Neural cell (in vitro differentiated cells): Measurements from ENCODE around the gene FLRT2. TPM values are rescaled to one million over a fixed set of nuclear protein-coding genes. Genes with fewer than 3 reads are reported as not detected.

Source experiments
- H2AFZ ChIP-seq: fragments of 200-600, 300-800 bp; sonication (generic), shearing (Covaris generic); 2 replicates; pipeline ENCODE4 v1.6.0; 2014; ENCODE audit warnings: low read depth, mild to moderate bottlenecking, antibody characterized with exemption, low read length, moderate library complexity
- H3F3A ChIP-seq: fragments of 200-600 bp; shearing (Covaris generic); 2 replicates; pipeline ENCODE4 v1.6.1; 2016; ENCODE audit warnings: mild to moderate bottlenecking, moderate library complexity, mixed read lengths, antibody characterized with exemption, low read length; ENCODE audit not compliant: insufficient read depth, poor library complexity, severe bottlenecking
- H3K27ac ChIP-seq: fragments of 200-600, 300-800 bp; sonication (generic), shearing (Covaris generic); 2 replicates; pipeline ENCODE4 v1.5.1; 2014; ENCODE audit warnings: mild to moderate bottlenecking, low read length, moderate library complexity
- H3K27me3 ChIP-seq: fragments of 300-800, 200-600 bp; sonication (generic), shearing (Covaris generic); 2 replicates; pipeline ENCODE4 v1.6.0; 2014; ENCODE audit warnings: mild to moderate bottlenecking, low read depth, low read length, moderate library complexity; ENCODE audit not compliant: insufficient read depth
- H3K36me3 ChIP-seq: fragments of 300-800, 200-600 bp; sonication (generic), shearing (Covaris generic); 2 replicates; pipeline ENCODE4 v1.5.1; 2014; ENCODE audit warnings: mild to moderate bottlenecking, antibody characterized with exemption, low read length, moderate library complexity; ENCODE audit not compliant: insufficient read depth
- H3K4me2 ChIP-seq: fragments of 300-800, 200-600 bp; sonication (generic), shearing (Covaris generic); 2 replicates; pipeline ENCODE4 v1.6.0; 2014; ENCODE audit warnings: mild to moderate bottlenecking, low read length
- H3K4me3 ChIP-seq: fragments of 300-800, 200-600 bp; sonication (generic), shearing (Covaris generic); 2 replicates; pipeline ENCODE4 v1.5.1; 2014; ENCODE audit warnings: mild to moderate bottlenecking, low read length, moderate library complexity
- H3K79me2 ChIP-seq: fragments of 200-600 bp; shearing (Covaris generic); replicated peaks from 2 replicates; pipeline ENCODE4 v1.6.0; 2014; ENCODE audit warnings: mild to moderate bottlenecking, low read length, moderate library complexity; ENCODE audit not compliant: insufficient read depth
- H3K9ac ChIP-seq: fragments of 300-800, 200-600 bp; sonication (generic), shearing (Covaris generic); 2 replicates; pipeline ENCODE4 v1.6.1; 2016; ENCODE audit warnings: mild to moderate bottlenecking, low read length, mixed read lengths
- H3K9me2 ChIP-seq: fragments of 200-600 bp; shearing (Covaris generic); 2 replicates; pipeline ENCODE4 v1.6.1; 2016; ENCODE audit warnings: mild to moderate bottlenecking, low read length, mixed read lengths; ENCODE audit not compliant: insufficient read depth
- H3K9me3 ChIP-seq: fragments of 200-600, 300-800 bp; sonication (generic), shearing (Covaris generic); 2 replicates; pipeline ENCODE4 v1.6.1; 2016; ENCODE audit warnings: mild to moderate bottlenecking, mixed run types, low read length, moderate library complexity, mixed read lengths
- H4K20me1 ChIP-seq: fragments of 200-600 bp; shearing (Covaris generic); 2 replicates; pipeline ENCODE4 v1.6.1; 2016; ENCODE audit warnings: mild to moderate bottlenecking, mixed run types; ENCODE audit not compliant: insufficient read depth
- CTCF ChIP-seq: fragments of 450-650 bp; IDR thresholded peaks from 2 replicates; pipeline ENCODE4 v1.5.1; 2014; ENCODE audit warnings: antibody characterized with exemption, mild to moderate bottlenecking, moderate library complexity; ENCODE audit not compliant: poor library complexity, severe bottlenecking
- EP300 ChIP-seq: fragments of 450-650 bp; conservative IDR thresholded peaks from 2 replicates; pipeline ENCODE4 v1.6.1; 2014; ENCODE audit warnings: antibody characterized with exemption, mild to moderate bottlenecking, moderate library complexity; ENCODE audit not compliant: poor library complexity, severe bottlenecking
- EZH2 ChIP-seq: fragments of 200-600, 300-800 bp; shearing (Covaris generic), sonication (generic); IDR thresholded peaks from 2 replicates; pipeline ENCODE4 v1.6.1; 2014; ENCODE audit warnings: antibody characterized with exemption, low read length, borderline replicate concordance, mild to moderate bottlenecking; ENCODE audit not compliant: insufficient read depth, poor library complexity, severe bottlenecking
- MXI1 ChIP-seq: fragments of 450-650 bp; conservative IDR thresholded peaks from 2 replicates; pipeline ENCODE4 v1.6.1; 2014; ENCODE audit warnings: antibody characterized with exemption, mild to moderate bottlenecking; ENCODE audit not compliant: poor library complexity, severe bottlenecking
- POLR2AphosphoS5 ChIP-seq: IDR thresholded peaks from 2 replicates; pipeline ENCODE4 v1.6.1; 2012
- RAD21 ChIP-seq: fragments of 450-650 bp; conservative IDR thresholded peaks from 2 replicates; pipeline ENCODE4 v1.6.1; 2014; ENCODE audit warnings: antibody characterized with exemption, mild to moderate bottlenecking, moderate library complexity
- REST ChIP-seq: IDR thresholded peaks from 2 replicates; pipeline ENCODE4 v1.6.1; 2012; ENCODE audit warnings: borderline replicate concordance
- SMC3 ChIP-seq: fragments of 450-650 bp; conservative IDR thresholded peaks from 2 replicates; pipeline ENCODE4 v1.6.1; 2014; ENCODE audit warnings: antibody characterized with exemption, mild to moderate bottlenecking, moderate library complexity; ENCODE audit not compliant: poor library complexity
- TAF1 ChIP-seq: IDR thresholded peaks from 2 replicates; pipeline ENCODE4 v1.6.1; 2012; ENCODE audit warnings: low read depth
- polyA plus RNA-seq: library from polyadenylated mRNA; depleted of rRNA; stranded (reverse); fragments of >200 nt; gene quantifications from 2 replicates; pipeline ENCODE4 v1.2.3, GENCODE V29; 2014

FLRT2 gene
- polyA plus RNA-seq, 1 donor from 2014 or later = 5.1 TPM

- TF ChIP-seq POLR2AphosphoS5 (no peak), MXI1 (no peak), REST (no peak), EP300 (no peak), CTCF (no peak), TAF1 (no peak), RAD21 (no peak), SMC3 (no peak), EZH2 (no peak)
- H3K4me3 ChIP-seq = no peak overlapping the region
- no peak overlapping the region for H3K27ac ChIP-seq
- no peaks in the 10 kb centered on the region for H3K79me2 ChIP-seq
- H3K9ac ChIP-seq = no peak overlapping the region
- H3K36me3 ChIP-seq = no peaks in the 10 kb centered on the region
- no peaks in the 10 kb centered on the region for H3K9me2 ChIP-seq
- H3K4me2 ChIP-seq = no peak overlapping the region
- H3K9me3 ChIP-seq = no peaks in the 10 kb centered on the region
- no peaks in the 10 kb centered on the region for H4K20me1 ChIP-seq
- H2AFZ ChIP-seq = no peak overlapping the region
- H3K27me3 ChIP-seq = no peaks in the 10 kb centered on the region
- H3F3A ChIP-seq = no peaks in the 10 kb centered on the region
These were observed 83.6 kb downstream of the FLRT2 start for GRCh38 chr14:85613496-85613895.

GRCh38 chr14:85616386-85616885 lies 86.5 kb downstream of the FLRT2 start:
- no peak overlapping the region for H3K27ac ChIP-seq
- no peak overlapping the region for H3K4me2 ChIP-seq
- H3K27me3 ChIP-seq = no peaks in the 10 kb centered on the region
- H3K9ac ChIP-seq = no peak overlapping the region
- no peaks in the 10 kb centered on the region for H3K36me3 ChIP-seq
- no peaks in the 10 kb centered on the region for H3F3A ChIP-seq
- TF ChIP-seq SMC3 (no peak), TAF1 (no peak), RAD21 (no peak), EZH2 (no peak), CTCF (no peak), EP300 (no peak), REST (no peak), MXI1 (no peak), POLR2AphosphoS5 (no peak)
- no peaks in the 10 kb centered on the region for H4K20me1 ChIP-seq
- no peaks in the 10 kb centered on the region for H3K79me2 ChIP-seq
- no peak overlapping the region for H2AFZ ChIP-seq
- H3K9me2 ChIP-seq = no peaks in the 10 kb centered on the region
- no peak overlapping the region for H3K4me3 ChIP-seq
- H3K9me3 ChIP-seq = no peaks in the 10 kb centered on the region
